Measurements from ENCODE around the gene L3MBTL3. TPM values are rescaled to one million over a fixed set of nuclear protein-coding genes. Genes with fewer than 3 reads are reported as not detected.
"Not testable (repeated sequence)": the region's sequence is repeated elsewhere in the genome, so short reads cannot be mapped to it uniquely, and the experiment has no call there.

The L3MBTL3 gene
- polyA plus RNA-seq, 1 experiment = 23.2 TPM

GRCh38 chr6:130111031-130111430, 92.7 kb downstream of the L3MBTL3 start:
- no peaks in the 10 kb centered on the region for H3K9me3 ChIP-seq (ENCODE audit: control insufficient read depth, insufficient read depth, low read length)
- no peak overlapping the region for H3K27ac ChIP-seq (ENCODE audit: low read depth, low read length)
- TF ChIP-seq, protein P1, sequence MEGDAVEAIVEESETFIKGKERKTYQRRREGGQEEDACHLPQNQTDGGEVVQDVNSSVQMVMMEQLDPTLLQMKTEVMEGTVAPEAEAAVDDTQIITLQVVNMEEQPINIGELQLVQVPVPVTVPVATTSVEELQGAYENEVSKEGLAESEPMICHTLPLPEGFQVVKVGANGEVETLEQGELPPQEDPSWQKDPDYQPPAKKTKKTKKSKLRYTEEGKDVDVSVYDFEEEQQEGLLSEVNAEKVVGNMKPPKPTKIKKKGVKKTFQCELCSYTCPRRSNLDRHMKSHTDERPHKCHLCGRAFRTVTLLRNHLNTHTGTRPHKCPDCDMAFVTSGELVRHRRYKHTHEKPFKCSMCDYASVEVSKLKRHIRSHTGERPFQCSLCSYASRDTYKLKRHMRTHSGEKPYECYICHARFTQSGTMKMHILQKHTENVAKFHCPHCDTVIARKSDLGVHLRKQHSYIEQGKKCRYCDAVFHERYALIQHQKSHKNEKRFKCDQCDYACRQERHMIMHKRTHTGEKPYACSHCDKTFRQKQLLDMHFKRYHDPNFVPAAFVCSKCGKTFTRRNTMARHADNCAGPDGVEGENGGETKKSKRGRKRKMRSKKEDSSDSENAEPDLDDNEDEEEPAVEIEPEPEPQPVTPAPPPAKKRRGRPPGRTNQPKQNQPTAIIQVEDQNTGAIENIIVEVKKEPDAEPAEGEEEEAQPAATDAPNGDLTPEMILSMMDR (IDR thresholded peaks at IDR 0.05; ENCODE audit: low read depth, low read length) = no peak
- ChIA-PET CTCF (interaction anchor here (0.6 kb wide), 1 partner anchor 643 kb away, joined by 8 read pairs; no protein-coding TSS in a partner anchor), POLR2A (no interaction called here)
- no peaks in the 10 kb centered on the region for H3K27me3 ChIP-seq (ENCODE audit: control insufficient read depth, insufficient read depth, low read length)
- no peak overlapping the region for H3K4me3 ChIP-seq (ENCODE audit: low read depth, low read length)
- no peak for DNase-seq (ENCODE audit: low read depth, low spot score)

DNA sequence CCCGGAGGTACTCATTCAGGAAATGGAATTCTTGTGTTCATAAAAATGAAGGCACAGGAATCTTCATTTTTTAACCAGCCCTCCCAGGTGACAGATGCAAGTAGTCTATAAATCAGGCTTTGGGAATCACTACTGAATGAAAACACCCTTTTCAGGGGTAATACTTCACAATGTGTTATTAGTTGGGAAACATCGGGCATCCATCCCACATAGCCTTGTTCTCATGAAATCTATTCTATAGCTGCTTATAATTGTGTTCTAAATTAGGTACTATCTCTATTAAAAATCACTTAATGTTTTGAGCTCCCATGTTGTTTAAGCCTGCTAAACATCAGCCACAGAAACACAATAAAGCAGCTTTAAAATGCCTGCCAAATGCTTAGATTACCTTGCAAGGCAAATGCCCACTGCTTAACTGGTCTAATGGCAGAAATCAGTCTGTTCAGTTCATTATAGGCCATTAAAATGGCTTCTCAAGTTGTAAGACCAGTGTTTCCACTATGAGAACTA, 94.9 kb downstream of the L3MBTL3 start:
- POLR2A ChIA-PET = no interaction called here
- CTCF ChIA-PET = no interaction called here
- Histone ChIP-seq H3K27me3 (ENCODE audit: control insufficient read depth, insufficient read depth, low read length) (no peaks in the 10 kb centered on the region), H3K9me3 (ENCODE audit: control insufficient read depth, insufficient read depth, low read length) (no peaks in the 10 kb centered on the region), H3K27ac (ENCODE audit: low read depth, low read length) (no peak overlapping the region), H3K4me3 (ENCODE audit: low read depth, low read length) (no peak overlapping the region)
- TF ChIP-seq, protein P1 (IDR thresholded peaks at IDR 0.05; ENCODE audit: low read depth, low read length) = no peak
- no peak for DNase-seq (ENCODE audit: low read depth, low spot score)

- CTCF ChIA-PET = no interaction called here
- no peak overlapping the region for H3K4me3 ChIP-seq (ENCODE audit: low read depth, low read length)
- no peak for DNase-seq (ENCODE audit: low read depth, low spot score)
- POLR2A ChIA-PET = no interaction called here
- H3K27ac ChIP-seq (ENCODE audit: low read depth, low read length) = no peak overlapping the region
- TF ChIP-seq, protein P1 (IDR thresholded peaks at IDR 0.05; ENCODE audit: low read depth, low read length) = no peak
- H3K27me3 ChIP-seq (ENCODE audit: control insufficient read depth, insufficient read depth, low read length) = no peaks in the 10 kb centered on the region
- no peaks in the 10 kb centered on the region for H3K9me3 ChIP-seq (ENCODE audit: control insufficient read depth, insufficient read depth, low read length)
Observed at GRCh38 chr6:130115036-130115435, 96.7 kb downstream of the L3MBTL3 start.

GRCh38 chr6:130116273-130116672, 97.9 kb downstream of the L3MBTL3 start:
- ChIA-PET POLR2A (no interaction called here), CTCF (no interaction called here)
- H3K27me3 ChIP-seq (ENCODE audit: control insufficient read depth, insufficient read depth, low read length) = no peaks in the 10 kb centered on the region
- no peak overlapping the region for H3K27ac ChIP-seq (ENCODE audit: low read depth, low read length)
- no peak overlapping the region for H3K4me3 ChIP-seq (ENCODE audit: low read depth, low read length)
- no peak for DNase-seq (ENCODE audit: low read depth, low spot score)
- TF ChIP-seq, protein P1 (IDR thresholded peaks at IDR 0.05; ENCODE audit: low read depth, low read length) = no peak
- H3K9me3 ChIP-seq (ENCODE audit: control insufficient read depth, insufficient read depth, low read length) = no peaks in the 10 kb centered on the region

DNA sequence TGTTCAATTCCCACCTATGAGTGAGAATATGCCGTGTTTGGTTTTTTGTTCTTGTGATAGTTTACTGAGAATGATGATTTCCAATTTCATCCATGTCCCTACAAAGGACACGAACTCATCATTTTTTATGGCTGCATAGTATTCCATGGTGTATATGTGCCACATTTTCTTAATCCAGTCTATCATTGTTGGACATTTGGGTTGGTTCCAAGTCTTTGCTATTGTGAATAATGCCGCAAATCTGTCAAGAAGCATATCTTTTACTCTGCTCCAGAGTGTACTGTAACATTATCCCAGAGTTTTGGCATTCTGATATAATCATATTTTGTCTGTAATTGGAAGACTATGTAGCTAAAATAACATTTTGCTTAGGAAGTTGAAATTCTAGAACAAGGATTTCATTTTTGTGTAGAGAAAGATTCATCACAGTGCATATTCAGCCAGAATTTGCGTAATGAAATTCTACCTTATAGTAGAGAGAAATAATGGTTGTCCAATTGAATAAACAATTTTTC, 98.9 kb downstream of the L3MBTL3 start:
- H3K4me3 ChIP-seq (ENCODE audit: low read depth, low read length); H3K27me3 ChIP-seq (ENCODE audit: control insufficient read depth, insufficient read depth, low read length); DNase-seq (ENCODE audit: low read depth, low spot score); H3K9me3 ChIP-seq (ENCODE audit: control insufficient read depth, insufficient read depth, low read length); POLR2A ChIA-PET; CTCF ChIA-PET; H3K27ac ChIP-seq (ENCODE audit: low read depth, low read length): not testable (repeated sequence)

All from AG04450 (cell line).